Fibroblast of lung (primary cell): Measurements from ENCODE around the gene NAA25. TPM values are rescaled to one million over a fixed set of nuclear protein-coding genes. Genes with fewer than 3 reads are reported as not detected.
A peak's percentile ranks its signal among the peaks of the same experiment; 100 is the strongest.

Experiments
- DNase-seq, 2 donors: peaks; one replicate each; pipeline versions ENCODE4 v3.0.0 to v3.0.0-alpha.2; 2010; ENCODE audit warnings: low read depth in 2 of 2
- H2AFZ ChIP-seq: 2 replicates; pipeline ENCODE4 v1.5.1; 2012; ENCODE audit warnings: low read length, control low read depth, inconsistent platforms
- H3K27ac ChIP-seq: 2 replicates; pipeline ENCODE4 v1.5.1; 2011; ENCODE audit warnings: low read length, control low read depth; ENCODE audit not compliant: insufficient read depth
- H3K27me3 ChIP-seq: 2 replicates; pipeline ENCODE4 v1.5.1; 2011; ENCODE audit warnings: mild to moderate bottlenecking, low read length; ENCODE audit not compliant: control insufficient read depth, insufficient read depth
- H3K36me3 ChIP-seq: 2 replicates; pipeline ENCODE4 v1.5.1; 2011; ENCODE audit warnings: low read length; ENCODE audit not compliant: control insufficient read depth, insufficient read depth
- H3K4me1 ChIP-seq: 2 replicates; pipeline ENCODE4 v1.5.1; 2011; ENCODE audit warnings: low read length; ENCODE audit not compliant: control insufficient read depth, insufficient read depth; ENCODE audit errors: extremely low read depth
- H3K4me2 ChIP-seq: 2 replicates; pipeline ENCODE4 v1.5.1; 2011; ENCODE audit warnings: low read length, control low read depth; ENCODE audit not compliant: insufficient read depth; ENCODE audit errors: extremely low read depth
- H3K4me3 ChIP-seq, 4 experiments: fragments of 200-600 bp in 1 of 4; sonication (generic) in 1 of 4; replicated peaks in 1 of 4; 2 replicates each; pipeline ENCODE4 v1.5.1; 2011 to 2016; ENCODE audit warnings: low read length in 4 of 4, low read depth in 3 of 4, mild to moderate bottlenecking in 3 of 4, control low read depth in 2 of 4, inconsistent platforms in 1 of 4, mixed read lengths in 1 of 4; ENCODE audit not compliant: insufficient read depth in 1 of 4; ENCODE audit errors: control extremely low read depth in 1 of 4
- H3K79me2 ChIP-seq: 2 replicates; pipeline ENCODE4 v1.5.1; 2012; ENCODE audit warnings: mild to moderate bottlenecking, low read length, inconsistent platforms; ENCODE audit not compliant: control insufficient read depth, insufficient read depth
- H3K9ac ChIP-seq: 2 replicates; pipeline ENCODE4 v1.5.1; 2011; ENCODE audit warnings: mild to moderate bottlenecking, low read length, control low read depth; ENCODE audit not compliant: insufficient read depth
- H3K9me3 ChIP-seq: 2 replicates; pipeline ENCODE4 v1.5.1; 2012; ENCODE audit warnings: low read depth, low read length; ENCODE audit not compliant: control insufficient read depth, insufficient read depth
- H4K20me1 ChIP-seq: 2 replicates; pipeline ENCODE4 v1.5.1; 2011; ENCODE audit warnings: low read length; ENCODE audit not compliant: control insufficient read depth, insufficient read depth; ENCODE audit errors: extremely low read depth
- CTCF ChIP-seq, 2 donors: IDR thresholded peaks in 1 of 2; conservative IDR thresholded peaks in 1 of 2; 1 replicate in 1 of 2; 2 replicates in 1 of 2; pipeline ENCODE4 v1.5.1; 2011 to 2012; ENCODE audit warnings: low read length in 2 of 2, control low read depth in 1 of 2, inconsistent platforms in 1 of 2, low read depth in 1 of 2, mild to moderate bottlenecking in 1 of 2
- EZH2 ChIP-seq: IDR thresholded peaks from 2 replicates; pipeline ENCODE4 v1.5.1; 2012; ENCODE audit warnings: low read length, control low read depth, mild to moderate bottlenecking; ENCODE audit errors: missing control alignments
- polyA plus RNA-seq, 2 donors: library from polyadenylated mRNA; depleted of rRNA in 1 of 2; stranded (reverse) in 1 of 2; unstranded in 1 of 2; fragments of >200 nt; gene quantifications; 2 replicates each; pipeline ENCODE4 v1.2.1, GENCODE V29; 2011 to 2012; ENCODE audit warnings: missing spikeins in 1 of 2
- total RNA-seq: library from RNA; depleted of rRNA; stranded (reverse); fragments of >200 nt; gene quantifications from 2 replicates; pipeline ENCODE4 v1.2.1, GENCODE V29; 2014

Gene NAA25
- total and polyA plus RNA-seq, 2 donors (not counting 1 experiment from before 2014, with no cell fraction given), result 18.8 to 19.4 TPM

- Histone ChIP-seq H3K79me2 (peaks cover 41% of the 10 kb centered on the region), H3K4me2 (no peak overlapping the region), H3K27me3 (no peaks in the 10 kb centered on the region), H3K9ac (no peak overlapping the region), H4K20me1 (no peaks in the 10 kb centered on the region), H3K36me3 (peaks cover 16% of the 10 kb centered on the region), H3K4me3 (no peak overlapping the region), H3K9me3 (no peaks in the 10 kb centered on the region), H2AFZ (no peak overlapping the region), H3K4me1 (peaks cover 14% of the 10 kb centered on the region), H3K27ac (no peak overlapping the region)
- DNase-seq, result no peak
- TF ChIP-seq EZH2, result no peak
Measured at GRCh38 chr12:112020947-112021457, 87.6 kb downstream of the NAA25 start.

DNA sequence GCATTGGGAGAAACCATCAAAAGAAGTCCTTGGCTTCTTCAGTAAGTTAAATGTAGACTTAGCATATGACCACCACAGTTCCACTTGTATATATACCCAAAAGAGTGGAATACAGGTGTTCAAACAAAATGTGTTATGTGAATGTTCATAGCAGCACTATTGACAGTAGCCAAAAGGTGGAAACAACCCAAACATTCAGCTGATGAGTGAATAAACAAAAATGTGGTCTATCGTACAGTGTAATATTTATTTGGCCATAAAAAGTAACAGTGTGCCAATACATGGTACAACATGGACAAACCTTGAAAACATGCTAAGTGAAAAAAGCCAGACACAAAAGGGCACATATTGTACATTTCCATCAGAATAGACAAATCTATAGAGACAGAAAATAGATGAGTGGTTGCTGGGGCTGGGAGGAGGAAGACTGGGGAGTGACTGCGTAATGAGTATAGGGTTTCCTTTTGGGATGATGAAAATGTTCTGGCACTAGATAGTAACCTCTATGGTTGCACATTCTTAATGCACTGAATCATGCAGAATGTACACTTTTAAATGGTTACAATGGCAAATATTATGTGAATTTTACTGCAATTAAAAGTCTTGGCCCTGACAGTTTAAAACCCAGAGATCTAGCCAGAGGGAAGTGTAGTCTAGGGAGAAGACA is 89.9 kb downstream of the NAA25 start:
- Histone ChIP-seq H3K9ac (no peak overlapping the region), H3K27ac (peak overlapping the region; percentile 55), H3K36me3 (peaks cover 14% of the 10 kb centered on the region), H3K79me2 (peaks cover 58% of the 10 kb centered on the region), H3K4me2 (peak overlapping the region; percentile 11), H4K20me1 (no peaks in the 10 kb centered on the region), H3K4me1 (peaks cover 17% of the 10 kb centered on the region), H3K27me3 (no peaks in the 10 kb centered on the region), H3K4me3 (peak overlapping the region in 1 of 4 experiments; percentile 25), H2AFZ (no peak overlapping the region), H3K9me3 (no peaks in the 10 kb centered on the region)
- TF ChIP-seq CTCF (conservative IDR thresholded peaks at IDR 0.05 in 1 of 2, IDR thresholded peaks at IDR 0.05 in 1 of 2; ENCODE audit: low read depth in 1 of 2, low read length in 2 of 2) (no peak), EZH2 (no peak)
- peak; percentile 73 to 90 for DNase-seq

DNA sequence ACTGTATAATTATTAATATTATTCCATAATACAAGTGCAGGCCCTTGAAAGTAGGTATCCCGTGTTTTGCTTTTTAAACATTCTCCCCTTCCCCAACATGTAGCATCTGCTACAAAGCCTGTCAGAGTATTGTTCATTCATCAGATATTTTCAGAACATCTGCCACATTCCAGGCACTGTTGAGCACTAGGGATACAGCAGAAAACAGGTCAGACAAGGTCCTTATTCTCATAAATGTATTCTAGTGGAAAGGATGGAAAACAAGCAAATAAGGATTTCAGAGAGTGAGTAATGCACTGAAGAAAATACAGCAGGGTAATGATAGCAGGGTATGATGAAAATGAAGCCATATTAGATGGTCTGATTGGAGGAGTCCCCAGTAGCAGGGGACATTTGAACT is 91.5 kb downstream of the NAA25 start:
- Histone ChIP-seq H3K27me3 (no peaks in the 10 kb centered on the region), H3K36me3 (peaks cover 11% of the 10 kb centered on the region), H3K4me2 (no peak overlapping the region), H3K27ac (no peak overlapping the region), H3K4me3 (no peak overlapping the region), H3K9ac (no peak overlapping the region), H2AFZ (no peak overlapping the region), H3K9me3 (no peaks in the 10 kb centered on the region), H4K20me1 (no peaks in the 10 kb centered on the region), H3K4me1 (peaks cover 17% of the 10 kb centered on the region), H3K79me2 (peaks cover 62% of the 10 kb centered on the region)
- TF ChIP-seq EZH2 (no peak), CTCF (conservative IDR thresholded peaks at IDR 0.05 in 1 of 2, IDR thresholded peaks at IDR 0.05 in 1 of 2; ENCODE audit: low read depth in 1 of 2, low read length in 2 of 2) (no peak)
- no peak for DNase-seq
